ENCODE data around the gene TTC17.

TTC17 gene

DNA sequence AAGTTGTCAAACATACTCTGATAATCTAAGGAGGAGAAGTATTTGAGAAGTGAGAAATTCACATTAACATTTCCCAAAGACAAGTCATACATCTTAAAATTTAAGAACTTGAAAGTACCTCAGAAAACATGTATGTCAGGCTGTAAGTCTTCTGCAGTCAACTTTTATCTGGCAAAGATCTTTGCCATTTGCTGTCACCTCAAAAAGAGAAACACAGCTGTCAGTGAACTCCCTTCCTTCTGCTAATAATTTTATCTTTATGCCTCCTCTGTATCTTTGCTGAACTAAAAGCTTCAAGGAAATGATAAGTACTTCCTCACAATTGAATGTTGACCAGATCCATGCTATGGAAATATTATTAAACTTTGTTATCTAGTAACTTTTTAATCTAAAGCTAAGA is 18.7 kb downstream of the TTC17 start:
- TF ChIP-seq SIN3A (IDR thresholded peaks at IDR 0.05; ENCODE audit: borderline replicate concordance, insufficient read depth, low read length) = no peak
- TF ChIP-seq FOXP2 (optimal IDR thresholded peaks at IDR 0.05; ENCODE audit: borderline replicate concordance, extremely low read depth, extremely low read length, insufficient read depth) = no peak
- TF ChIP-seq, protein P1, sequence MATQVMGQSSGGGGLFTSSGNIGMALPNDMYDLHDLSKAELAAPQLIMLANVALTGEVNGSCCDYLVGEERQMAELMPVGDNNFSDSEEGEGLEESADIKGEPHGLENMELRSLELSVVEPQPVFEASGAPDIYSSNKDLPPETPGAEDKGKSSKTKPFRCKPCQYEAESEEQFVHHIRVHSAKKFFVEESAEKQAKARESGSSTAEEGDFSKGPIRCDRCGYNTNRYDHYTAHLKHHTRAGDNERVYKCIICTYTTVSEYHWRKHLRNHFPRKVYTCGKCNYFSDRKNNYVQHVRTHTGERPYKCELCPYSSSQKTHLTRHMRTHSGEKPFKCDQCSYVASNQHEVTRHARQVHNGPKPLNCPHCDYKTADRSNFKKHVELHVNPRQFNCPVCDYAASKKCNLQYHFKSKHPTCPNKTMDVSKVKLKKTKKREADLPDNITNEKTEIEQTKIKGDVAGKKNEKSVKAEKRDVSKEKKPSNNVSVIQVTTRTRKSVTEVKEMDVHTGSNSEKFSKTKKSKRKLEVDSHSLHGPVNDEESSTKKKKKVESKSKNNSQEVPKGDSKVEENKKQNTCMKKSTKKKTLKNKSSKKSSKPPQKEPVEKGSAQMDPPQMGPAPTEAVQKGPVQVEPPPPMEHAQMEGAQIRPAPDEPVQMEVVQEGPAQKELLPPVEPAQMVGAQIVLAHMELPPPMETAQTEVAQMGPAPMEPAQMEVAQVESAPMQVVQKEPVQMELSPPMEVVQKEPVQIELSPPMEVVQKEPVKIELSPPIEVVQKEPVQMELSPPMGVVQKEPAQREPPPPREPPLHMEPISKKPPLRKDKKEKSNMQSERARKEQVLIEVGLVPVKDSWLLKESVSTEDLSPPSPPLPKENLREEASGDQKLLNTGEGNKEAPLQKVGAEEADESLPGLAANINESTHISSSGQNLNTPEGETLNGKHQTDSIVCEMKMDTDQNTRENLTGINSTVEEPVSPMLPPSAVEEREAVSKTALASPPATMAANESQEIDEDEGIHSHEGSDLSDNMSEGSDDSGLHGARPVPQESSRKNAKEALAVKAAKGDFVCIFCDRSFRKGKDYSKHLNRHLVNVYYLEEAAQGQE (IDR thresholded peaks at IDR 0.05; ENCODE audit: insufficient read depth in 1 of 2, low read depth in 2 of 2, low read length in 2 of 2) = no peak
- TF ChIP-seq POLR2AphosphoS5 (IDR thresholded peaks at IDR 0.05; ENCODE audit: low read depth, low read length) = no peak
- no peak for TF ChIP-seq TAF1 (IDR thresholded peaks at IDR 0.05; ENCODE audit: borderline replicate concordance, insufficient read depth, low read length)

DNA sequence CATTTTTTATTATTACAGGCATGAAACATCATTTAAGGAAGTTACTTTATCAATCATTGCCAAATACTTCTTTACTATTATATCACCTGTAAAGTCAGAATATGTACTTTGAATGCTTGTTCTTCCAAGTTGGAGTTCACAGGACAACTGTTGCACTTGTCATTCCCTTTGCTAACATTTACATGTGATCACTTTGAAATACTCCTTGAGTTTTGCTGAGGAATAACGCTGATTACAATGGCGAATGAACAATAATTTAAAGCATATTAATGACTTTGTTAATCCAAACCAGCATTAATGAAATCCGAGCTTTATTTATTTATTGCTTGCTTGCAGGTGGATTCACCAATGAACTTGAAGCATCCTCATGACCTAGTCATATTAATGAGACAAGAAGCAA is 20.2 kb downstream of the TTC17 start:
- TF ChIP-seq FOXP2 (optimal IDR thresholded peaks at IDR 0.05; ENCODE audit: borderline replicate concordance, extremely low read depth, extremely low read length, insufficient read depth) = no peak
- TF ChIP-seq SIN3A (IDR thresholded peaks at IDR 0.05; ENCODE audit: borderline replicate concordance, insufficient read depth, low read length) = no peak
- TF ChIP-seq TAF1 (IDR thresholded peaks at IDR 0.05; ENCODE audit: borderline replicate concordance, insufficient read depth, low read length) = no peak
- TF ChIP-seq, protein P1 (IDR thresholded peaks at IDR 0.05; ENCODE audit: insufficient read depth in 1 of 2, low read depth in 2 of 2, low read length in 2 of 2) = no peak
- TF ChIP-seq POLR2AphosphoS5 (IDR thresholded peaks at IDR 0.05; ENCODE audit: low read depth, low read length) = no peak

DNA sequence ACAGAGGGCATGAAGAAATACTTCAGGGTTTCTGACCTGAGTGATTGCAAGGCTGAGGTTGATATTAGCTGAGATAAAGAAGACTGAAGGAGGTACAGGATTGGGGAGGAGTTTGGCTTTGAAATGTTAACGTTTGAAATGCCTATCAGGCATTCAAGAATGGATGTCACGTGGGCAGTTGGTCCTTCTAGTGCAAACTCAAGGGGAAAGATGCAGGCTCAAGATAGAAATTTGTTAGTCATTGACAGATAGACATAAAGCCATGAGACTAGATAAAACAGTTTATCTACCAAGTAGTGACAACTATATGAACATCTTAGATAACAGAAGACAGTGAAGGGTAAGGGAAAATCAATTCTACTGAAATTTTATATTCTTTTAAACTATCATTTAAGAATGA is 23.1 kb downstream of the TTC17 start:
- no peak for TF ChIP-seq TAF1 (IDR thresholded peaks at IDR 0.05; ENCODE audit: borderline replicate concordance, insufficient read depth, low read length)
- TF ChIP-seq FOXP2 (optimal IDR thresholded peaks at IDR 0.05; ENCODE audit: borderline replicate concordance, extremely low read depth, extremely low read length, insufficient read depth) = no peak
- no peak for TF ChIP-seq SIN3A (IDR thresholded peaks at IDR 0.05; ENCODE audit: borderline replicate concordance, insufficient read depth, low read length)
- TF ChIP-seq, protein P1 (IDR thresholded peaks at IDR 0.05; ENCODE audit: insufficient read depth in 1 of 2, low read depth in 2 of 2, low read length in 2 of 2) = no peak
- no peak for TF ChIP-seq POLR2AphosphoS5 (IDR thresholded peaks at IDR 0.05; ENCODE audit: low read depth, low read length)

DNA sequence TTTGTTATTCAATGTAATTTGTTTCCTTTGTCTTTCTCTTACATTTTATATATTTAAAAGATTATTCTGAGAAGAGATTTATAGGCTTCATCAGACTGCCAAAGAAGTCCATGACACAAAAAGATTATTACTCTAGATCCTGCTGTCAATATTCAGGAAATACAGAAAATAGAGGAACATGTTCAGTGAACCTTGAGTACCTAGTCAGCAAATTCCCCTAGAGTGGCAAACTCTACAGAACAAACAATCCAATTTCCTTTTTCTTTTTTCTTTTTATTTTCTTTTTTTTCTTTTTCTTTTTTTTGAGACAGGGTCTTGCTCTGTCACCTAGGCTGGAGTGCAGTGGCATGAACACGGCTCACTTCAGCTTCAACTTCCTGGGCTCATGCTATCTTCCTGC is 23.9 kb downstream of the TTC17 start:
- TF ChIP-seq POLR2AphosphoS5 (IDR thresholded peaks at IDR 0.05; ENCODE audit: low read depth, low read length) = no peak
- no peak for TF ChIP-seq FOXP2 (optimal IDR thresholded peaks at IDR 0.05; ENCODE audit: borderline replicate concordance, extremely low read depth, extremely low read length, insufficient read depth)
- TF ChIP-seq SIN3A (IDR thresholded peaks at IDR 0.05; ENCODE audit: borderline replicate concordance, insufficient read depth, low read length) = no peak
- TF ChIP-seq, protein P1 (IDR thresholded peaks at IDR 0.05; ENCODE audit: insufficient read depth in 1 of 2, low read depth in 2 of 2, low read length in 2 of 2) = no peak
- TF ChIP-seq TAF1 (IDR thresholded peaks at IDR 0.05; ENCODE audit: borderline replicate concordance, insufficient read depth, low read length) = no peak

DNA sequence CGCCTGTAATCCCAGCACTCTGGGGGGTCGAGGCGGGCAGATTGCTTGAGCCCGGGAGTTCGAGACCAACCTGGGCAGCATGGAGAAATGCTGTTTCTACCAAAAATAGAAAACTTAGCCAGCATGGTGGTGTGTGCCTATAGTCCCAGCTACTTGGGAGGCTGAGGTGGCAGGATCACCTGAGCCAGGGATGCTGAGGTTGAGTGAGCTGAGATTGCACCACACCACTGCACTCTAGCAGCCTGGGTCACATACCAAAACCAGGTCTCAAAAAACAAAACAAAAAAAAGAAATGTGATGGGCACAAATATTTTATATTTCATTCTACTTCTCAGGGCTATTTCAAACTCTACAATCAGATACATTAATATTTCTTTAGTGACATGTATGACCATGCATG is 25.7 kb downstream of the TTC17 start:
- TF ChIP-seq, protein P1 (IDR thresholded peaks at IDR 0.05; ENCODE audit: insufficient read depth in 1 of 2, low read depth in 2 of 2, low read length in 2 of 2) = no peak
- no peak for TF ChIP-seq FOXP2 (optimal IDR thresholded peaks at IDR 0.05; ENCODE audit: borderline replicate concordance, extremely low read depth, extremely low read length, insufficient read depth)
- TF ChIP-seq TAF1 (IDR thresholded peaks at IDR 0.05; ENCODE audit: borderline replicate concordance, insufficient read depth, low read length) = no peak
- TF ChIP-seq SIN3A (IDR thresholded peaks at IDR 0.05; ENCODE audit: borderline replicate concordance, insufficient read depth, low read length) = no peak
- TF ChIP-seq POLR2AphosphoS5 (IDR thresholded peaks at IDR 0.05; ENCODE audit: low read depth, low read length) = no peak

Data from PFSK-1 (cell line).